ENCODE results near the gene CCDC154.
"Not testable (repeated sequence)": the region's sequence is repeated elsewhere in the genome, so short reads cannot be mapped to it uniquely, and the experiment has no call there.

The CCDC154 gene

DNA sequence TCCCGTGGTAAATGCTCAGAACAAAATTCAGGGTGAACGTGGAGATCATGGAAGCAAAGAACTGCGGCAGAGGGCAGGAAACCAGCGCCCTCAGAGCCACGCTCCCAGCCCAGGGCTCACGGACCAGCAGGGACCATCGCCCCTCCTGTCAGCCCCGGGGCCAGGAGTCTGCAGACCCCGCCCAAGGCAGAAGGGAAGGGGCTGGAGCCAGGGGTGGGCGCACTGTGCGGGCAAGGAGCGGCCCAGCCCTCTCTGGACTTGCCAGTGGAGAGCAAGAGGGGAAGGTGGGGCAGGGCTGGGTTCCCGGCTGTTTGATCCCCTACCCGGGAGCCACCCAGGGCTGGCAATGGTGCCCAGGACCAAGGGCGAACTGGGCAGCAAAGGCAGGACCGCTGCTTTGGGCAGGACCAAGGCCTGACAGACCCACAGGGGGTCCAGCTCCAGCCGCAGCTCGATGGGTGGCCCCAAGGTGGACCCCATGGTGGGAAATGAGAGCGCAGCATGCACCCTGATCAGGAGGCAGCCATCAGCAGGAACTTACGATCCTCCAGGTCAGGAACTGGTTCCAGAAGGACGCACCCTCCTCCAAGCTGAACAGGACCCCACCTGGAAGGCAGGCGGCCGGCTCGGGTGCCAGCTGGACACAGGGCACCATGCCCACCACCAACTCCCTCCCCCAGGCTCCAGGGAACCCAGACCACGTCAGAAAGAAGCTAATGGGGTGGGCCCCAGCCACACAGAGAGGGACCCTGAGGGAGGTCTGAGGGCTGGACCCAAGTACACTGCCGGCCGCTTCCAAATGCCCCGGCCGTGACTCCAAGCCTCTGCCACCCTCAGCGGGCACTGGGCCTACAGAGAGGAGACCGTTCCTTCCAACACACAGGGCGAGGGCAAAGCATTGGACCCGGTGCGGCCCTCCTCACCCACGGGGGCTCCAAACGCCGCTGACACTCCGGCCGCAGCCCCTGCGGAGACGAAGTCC lies 11.1 kb upstream of the CCDC154 start:
- no peak for DNase-seq

DNA sequence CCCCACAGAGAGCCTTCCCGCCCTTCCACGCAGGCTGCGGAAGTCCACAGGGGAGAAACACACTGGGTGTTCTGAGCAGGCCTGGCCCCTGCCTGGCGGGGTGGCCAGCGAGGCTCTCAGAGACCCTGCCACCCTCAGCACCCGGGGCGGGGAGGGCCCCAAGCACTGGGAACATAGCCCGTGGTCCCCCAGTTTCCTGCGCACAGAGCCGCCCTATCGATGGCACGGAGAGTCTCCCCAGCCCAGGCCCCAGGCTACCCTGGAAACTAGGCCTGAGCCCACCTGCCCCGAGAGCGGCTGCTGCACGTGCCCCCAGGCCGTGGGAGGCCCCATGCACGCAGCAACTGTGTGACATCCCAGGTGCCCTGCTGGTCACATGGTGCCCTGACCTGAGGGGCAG lies 10.2 kb upstream of the CCDC154 start:
- no peak for DNase-seq

DNA sequence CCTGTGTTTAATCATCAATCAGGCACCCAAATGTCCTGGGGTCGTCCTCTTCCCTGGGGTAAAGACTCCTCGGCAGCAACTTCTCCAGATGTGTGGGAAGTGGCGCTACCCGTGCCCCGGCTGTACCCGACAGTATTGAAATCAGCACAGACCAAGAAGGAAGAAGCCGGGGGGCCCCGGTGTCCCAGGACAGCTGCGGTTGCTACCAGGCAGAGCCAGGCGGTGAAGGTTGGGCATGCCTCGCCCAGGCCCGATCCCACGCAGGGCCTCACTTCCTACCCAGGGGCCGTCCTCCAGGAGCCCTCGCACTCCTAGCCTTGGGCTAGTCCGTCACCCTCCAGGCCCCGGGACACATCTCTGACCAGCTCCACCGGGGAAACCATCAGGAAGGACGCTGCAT lies 9.0 kb upstream of the CCDC154 start:
- DNase-seq = no peak

DNA sequence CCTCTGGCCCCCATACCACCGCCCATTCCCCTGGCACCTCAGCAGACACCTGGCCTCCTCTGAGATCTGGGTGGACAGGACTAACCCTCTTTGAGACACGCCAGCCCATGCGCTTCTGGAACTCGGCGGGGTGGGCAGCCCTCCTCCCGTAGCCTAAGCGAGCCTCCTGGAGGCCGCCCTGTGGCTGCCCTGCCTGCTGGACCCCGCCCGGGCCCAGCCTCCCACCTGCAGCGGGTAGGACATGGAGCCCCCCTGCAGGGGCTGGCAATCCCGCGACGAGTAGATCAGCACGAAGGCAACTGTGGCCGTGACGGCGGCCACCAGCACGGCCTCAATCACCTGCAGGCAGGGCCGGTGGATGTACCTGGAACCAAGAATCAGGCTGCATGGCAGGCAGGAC lies 8.2 kb upstream of the CCDC154 start:
- no peak for DNase-seq

DNA sequence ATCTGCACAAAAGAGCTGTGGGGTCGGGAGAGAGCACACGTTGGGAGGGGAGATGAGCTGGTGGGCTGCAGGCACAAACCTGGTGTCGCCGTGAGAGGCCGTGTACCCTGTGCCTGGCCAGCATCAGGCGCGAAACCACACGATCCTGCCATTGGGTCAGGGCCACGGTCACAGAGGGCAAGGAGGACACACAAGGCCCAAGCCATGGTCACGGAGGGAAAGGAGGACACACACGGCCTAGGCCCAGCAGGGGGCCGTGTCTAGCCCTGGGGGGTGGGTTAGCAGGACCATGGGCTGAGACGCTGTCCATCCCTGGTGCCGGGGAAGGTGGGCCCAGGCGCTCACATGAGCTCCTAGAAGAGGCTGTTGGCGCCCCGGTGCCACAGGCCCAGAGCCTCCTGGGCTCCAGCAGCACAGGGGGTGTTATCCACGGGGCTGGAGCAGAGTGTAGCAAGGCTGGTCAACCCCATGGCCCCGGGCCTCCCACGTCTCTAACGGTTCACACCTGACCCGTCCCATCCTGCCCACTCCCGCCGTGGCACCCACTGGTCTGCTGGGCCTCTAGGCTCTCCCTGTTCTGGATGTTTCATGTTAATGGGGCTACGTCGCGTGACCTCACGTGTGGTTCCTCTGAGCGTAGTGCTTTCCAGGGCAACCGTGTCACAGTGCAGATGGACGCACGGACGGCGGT lies 7.5 kb upstream of the CCDC154 start:
- DNase-seq = no peak

DNA sequence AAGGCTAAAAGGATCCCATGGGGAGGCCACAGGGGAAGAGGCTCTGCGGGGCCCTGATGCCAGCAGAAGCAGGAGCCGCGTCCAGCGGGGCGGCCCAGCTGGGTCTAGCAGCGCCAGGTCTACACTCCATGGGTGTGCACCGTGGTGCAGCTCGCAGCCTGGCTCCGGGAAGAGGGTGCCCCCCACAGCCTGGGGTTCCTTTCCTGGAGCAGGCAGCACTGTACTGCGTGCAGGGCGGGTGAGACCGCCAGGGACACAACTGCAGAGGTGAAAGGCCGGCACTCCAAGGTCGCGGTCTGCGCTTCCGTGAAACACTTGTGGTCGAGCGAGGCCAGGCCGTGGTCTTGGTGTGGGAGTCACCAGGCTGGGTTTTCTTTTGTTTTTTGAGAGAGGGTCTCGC lies 6.5 kb upstream of the CCDC154 start:
- DNase-seq = no peak

DNA sequence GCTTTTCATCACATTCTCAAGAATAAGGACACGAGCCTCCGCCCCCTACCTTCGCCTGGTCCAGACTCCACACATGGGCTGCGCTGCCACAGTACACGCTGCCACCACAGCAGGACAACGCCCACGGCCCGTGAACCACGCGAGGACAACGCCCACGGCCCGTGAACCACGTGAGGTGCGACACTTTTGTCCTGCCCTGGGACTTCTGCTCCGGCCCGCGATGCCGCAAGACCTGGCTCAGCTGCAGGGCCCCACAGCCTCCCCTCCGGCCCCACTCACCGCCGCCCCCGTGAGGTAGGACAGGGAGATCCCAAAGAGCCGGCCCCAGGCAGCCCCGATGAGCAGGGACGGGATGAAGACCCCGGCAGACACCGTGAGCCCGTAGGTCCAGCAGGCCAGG lies 5.9 kb upstream of the CCDC154 start:
- DNase-seq = no peak

DNA sequence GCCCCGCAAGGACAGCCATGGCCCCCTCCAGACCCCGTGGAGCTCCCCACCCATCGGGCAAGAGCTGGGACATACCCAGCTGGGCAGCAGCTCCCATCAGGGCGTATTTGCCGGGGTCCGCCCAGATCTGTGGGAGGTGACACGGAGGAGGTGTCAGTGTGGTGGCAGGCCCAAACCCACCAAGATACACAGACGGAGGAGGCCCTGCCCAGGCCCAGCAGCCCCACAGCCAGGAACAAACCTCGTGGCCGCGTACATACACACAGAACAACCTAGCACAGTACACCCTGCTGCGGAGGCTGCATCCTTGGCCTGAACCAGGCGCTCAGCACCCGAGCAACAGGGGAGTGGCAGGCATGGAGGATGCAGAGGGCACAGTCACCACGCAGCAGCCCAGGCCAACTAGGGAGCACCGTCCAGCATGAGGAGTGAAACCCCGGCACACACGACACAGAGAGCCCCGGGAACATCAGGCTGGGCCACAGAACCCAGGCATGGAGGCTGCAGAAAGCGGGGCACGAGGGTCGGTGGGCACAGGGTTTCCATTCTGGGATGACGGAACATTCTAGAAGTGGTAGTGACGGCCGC lies 4.9 kb upstream of the CCDC154 start:
- no peak for DNase-seq

DNA sequence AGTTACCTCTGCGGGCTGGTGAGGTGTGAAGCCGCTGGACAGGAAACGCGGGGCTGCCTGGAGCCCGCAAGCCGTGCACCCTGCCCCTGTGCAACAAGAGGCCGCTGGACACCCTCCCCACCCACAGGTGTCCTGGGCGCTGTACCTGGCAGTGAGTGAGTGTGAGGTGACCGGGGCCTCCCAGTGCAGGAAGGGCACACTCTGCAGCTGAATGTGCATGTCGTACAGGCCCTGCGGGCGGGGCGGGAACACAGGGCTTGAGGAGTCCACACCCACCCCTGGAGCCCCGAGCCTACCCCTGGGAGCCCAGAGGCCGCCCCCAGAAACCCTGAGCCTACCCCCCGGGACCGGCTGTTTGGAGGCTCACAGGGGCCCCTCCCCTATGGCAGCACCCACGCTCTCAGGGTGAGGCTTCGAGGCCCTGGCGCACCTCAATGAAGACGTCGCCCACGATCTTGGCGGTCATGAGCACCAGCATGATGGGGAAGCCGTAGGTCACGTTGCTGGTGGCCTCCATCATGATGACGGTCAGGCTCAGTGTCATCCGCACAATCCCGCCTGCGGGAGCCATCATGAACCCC lies 4.3 kb upstream of the CCDC154 start:
- no peak for DNase-seq

DNA sequence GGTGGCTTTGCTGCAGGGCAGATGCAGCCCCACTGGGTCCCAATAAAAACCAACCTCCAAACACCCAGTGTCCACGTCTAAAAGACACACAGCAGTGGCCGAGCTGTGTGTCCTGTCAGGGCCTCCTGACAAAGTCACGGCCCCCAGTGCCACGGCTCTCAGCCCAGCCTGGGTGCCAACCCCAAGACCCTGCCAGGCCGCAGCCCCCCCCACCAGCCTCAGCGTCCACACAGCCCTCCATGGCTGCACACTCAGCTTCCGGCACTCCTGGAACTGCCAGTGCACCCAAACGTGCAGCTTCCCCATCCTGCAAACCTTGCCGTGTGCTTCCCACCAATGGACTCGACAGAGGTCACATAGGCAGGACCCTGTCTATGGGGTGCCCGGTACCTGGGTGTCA lies 3.6 kb upstream of the CCDC154 start:
- DNase-seq = no peak

DNA sequence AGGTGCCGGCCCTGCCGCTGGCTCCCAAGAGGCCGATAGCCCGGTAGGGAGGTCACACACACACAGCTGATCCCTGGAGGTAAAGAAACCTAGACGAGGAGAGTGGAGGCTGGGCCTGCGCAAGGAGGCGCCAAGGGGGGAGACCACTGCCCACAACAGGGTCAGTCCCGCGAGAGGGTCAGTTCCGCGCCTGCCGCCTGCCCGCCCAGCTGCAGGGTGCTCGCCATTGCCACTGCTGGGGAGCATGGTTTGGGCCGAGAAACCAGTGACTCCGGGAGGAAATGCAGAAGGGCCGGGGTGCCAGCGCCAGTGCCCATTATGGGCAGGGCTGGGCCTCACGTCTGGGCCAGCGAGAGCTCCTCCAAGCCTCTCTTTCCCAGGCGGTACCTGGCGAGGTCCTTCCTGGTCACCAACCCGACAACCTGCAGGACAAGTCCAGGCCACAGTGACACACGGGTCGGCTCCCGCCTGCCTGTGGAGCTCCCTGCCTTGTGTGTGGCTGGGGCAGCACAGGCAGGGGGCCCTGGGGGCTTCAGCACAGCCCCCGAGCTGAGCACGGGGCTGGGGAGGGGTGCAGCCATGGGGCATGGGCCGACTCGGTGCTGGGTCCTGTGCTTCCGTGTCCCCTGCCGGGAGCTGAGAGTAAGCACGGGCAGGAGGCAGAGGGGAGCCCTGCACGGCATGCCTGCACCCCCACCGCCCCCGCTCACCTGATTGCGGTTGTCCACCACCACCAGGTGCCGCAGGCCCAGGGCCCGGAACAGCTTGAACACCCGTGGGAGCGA lies 2.1 kb upstream of the CCDC154 start:
- DNase-seq = no peak

DNA sequence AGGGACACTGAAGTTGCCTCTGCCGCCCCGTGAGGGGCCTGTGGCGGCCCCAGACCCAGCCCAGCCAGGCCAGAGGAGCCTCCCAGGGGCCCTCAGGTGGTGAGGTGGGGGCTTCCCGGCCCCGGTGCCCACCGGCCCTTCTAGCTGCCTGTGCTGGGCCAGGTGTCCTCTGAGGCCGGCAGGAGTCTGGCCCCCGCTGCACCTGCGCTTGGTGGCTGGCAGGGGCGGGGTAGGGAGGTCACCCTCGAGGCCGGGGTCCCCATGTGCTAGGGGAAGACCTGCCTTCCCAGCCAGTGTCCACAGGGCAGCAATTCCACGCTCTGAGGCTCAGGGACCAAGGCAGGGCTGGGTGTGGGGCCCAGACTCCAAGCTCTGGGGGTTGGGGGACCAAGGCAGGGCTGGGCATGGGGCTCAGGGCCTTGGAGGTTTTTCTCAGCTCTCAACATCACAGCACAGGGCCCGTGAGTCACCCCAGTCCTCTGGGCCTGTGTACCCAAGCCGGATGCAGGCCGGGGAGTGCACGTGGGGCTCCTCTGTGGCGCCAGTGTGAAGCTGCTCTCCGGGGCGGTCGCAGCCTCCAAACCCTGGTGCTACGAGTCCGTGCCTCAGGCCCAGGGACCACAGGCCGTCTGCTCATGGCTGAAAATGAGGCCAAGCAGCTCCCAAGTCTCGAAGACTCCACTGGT lies 1.3 kb upstream of the CCDC154 start:
- no peak for DNase-seq

DNA sequence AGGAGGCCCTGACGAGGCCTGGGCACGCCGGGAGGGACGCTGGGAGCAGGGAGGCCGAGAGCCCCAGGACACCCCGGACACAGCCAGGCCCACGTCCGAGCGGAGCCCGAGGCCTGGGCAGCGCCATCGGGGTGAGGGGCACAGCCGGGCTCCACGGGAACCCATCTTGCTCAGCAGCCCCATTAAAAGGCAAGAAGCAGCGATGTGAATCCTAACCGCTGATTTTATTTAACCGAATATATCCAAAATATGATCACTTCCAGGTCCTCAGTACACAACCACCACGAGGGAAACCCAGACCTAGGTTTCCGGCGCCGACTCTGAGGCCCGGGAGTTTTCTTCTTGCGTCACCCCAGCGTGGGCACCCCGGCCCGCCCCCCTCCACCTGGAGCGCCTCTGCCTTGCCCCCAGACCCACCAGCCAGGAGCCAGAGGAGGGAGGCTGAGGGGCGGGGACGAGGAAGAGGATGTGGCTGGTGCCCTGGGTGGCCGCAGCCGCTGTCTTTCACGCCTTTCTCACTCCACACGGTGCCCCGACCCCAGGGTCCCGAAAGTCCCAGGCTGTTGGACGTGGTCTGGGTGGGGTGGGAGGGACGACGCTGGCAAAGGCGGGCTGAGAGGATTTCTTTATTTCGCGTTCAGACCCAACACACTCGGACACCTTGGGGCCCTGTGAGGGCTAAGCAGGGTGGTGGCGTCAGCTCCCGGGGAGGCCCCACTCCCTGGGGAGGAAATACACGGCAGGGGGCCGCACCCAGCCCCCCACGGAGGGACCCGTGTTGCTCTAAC lies 568 bp upstream of the CCDC154 start:
- DNase-seq = no peak

DNA sequence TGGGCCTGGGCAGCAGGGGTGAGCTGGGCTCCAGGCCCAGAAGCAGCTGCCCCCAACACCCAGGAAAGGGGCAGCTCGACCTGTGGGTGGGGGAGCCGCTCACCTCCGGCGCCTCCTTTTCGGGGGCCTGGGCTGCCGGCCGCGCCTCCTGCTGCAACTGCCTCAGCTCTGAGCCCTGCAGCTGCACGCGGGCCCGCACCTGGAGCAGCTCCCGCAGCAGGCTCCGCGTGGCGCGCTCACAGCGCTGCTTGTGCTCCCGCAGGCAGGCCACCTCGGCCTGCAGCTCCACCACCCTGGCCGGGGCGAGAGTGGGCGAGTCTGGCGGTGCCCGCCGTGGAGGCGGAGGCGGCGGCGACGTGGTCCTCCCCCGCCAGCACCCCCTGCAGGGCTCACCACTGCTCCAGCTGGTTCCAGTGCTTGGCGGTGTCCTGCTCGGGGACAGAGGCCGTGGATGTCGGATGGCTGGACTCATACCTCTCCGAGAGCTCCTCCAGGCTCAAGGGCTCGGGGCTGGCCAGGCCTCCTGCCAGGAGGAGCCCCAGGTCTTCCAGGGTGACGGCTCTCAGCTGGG lies 868 bp downstream of the CCDC154 start:
- no peak for DNase-seq

DNA sequence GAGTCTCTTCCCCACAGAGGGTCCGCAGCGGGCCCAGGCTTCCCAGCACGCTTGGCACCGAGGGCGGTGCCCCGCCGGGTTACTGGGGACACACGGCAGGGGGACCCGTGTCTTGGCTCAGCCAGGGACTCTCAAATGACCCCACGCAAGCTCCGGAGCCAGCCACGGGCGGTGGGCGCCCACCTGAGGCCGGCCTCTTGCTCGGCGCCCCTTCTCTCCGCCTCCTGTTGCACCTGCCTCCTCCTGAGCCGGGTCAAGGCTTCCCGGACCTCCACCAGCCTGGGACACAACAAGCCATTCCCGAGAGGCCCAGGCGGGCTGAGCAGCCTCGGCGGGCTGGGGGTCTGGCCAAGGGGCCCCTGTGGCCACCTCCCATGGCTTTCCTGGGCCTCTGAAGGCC lies 1.7 kb downstream of the CCDC154 start:
- DNase-seq = no peak

DNA sequence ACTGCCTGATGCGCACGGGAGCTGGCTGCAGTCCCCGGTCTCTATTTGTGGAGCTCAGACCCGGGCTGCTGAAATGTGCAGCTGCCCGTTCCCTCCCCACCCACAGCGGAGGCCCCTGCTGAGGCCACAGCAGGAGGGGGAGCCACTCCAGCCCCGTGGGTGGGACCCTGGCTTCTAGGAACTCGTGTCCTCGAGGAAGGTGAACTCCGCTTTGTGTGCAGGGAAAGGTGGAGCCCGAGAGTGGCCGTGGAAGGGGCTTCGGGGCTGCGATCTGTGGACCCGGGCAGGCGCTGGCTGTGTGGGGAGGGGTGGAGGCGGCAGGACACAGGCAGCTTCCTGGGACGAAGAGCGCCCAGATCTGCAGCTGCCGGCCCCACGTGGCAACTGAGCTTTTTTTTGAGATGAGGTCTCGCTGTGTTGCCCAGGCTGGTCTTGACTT lies 2.9 kb downstream of the CCDC154 start:
- DNase-seq = no peak

DNA sequence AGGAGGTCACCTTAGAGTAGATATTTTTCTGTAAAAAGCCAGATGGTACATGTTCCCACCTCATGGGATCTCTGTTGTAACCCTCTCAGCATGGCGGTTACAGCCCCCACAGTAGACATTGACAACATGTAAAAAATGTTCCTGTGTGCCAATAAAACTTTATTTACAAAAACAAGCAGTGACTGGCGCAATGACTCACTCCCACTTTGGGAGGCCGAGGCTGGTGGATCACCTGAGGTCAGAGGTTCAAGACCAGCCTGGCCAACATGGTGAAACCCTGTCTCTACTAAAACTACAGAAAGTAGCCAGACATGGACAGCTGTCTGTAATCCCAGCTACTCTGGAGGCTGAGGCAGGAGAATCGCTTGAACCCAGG lies 4.7 kb downstream of the CCDC154 start:
- not testable (repeated sequence) for DNase-seq

DNA sequence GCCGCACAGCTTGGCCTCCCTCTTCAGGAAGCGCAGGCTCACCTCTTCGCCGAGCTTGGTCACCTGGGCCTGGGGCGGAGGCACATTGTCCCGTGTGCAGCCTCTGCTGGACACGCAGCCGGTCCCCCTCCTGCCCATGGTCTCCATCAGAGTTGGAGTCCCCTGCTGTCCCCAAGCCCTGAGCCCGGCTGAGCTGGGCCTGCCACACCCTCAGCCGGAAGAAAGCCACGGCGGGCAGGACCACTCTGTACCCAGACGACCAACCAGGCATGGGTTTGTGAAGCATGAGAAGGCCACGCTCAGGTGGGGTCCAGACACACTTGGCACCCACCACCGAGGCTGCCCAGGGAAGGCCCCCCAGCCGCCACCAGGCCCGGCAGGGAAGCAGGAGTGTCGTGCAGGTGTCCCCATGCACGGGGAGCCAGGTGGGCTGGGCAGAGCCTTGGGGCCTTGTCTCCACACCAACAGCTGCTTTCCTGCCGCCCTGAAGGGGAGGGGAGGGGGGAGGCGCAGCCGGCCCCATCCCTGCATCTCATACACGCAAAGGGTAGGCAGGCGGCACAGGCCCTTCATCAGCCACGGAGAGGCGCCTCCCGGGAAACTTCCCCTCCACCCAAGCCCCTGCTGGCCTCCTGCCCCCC lies 5.2 kb downstream of the CCDC154 start:
- no peak for DNase-seq

DNA sequence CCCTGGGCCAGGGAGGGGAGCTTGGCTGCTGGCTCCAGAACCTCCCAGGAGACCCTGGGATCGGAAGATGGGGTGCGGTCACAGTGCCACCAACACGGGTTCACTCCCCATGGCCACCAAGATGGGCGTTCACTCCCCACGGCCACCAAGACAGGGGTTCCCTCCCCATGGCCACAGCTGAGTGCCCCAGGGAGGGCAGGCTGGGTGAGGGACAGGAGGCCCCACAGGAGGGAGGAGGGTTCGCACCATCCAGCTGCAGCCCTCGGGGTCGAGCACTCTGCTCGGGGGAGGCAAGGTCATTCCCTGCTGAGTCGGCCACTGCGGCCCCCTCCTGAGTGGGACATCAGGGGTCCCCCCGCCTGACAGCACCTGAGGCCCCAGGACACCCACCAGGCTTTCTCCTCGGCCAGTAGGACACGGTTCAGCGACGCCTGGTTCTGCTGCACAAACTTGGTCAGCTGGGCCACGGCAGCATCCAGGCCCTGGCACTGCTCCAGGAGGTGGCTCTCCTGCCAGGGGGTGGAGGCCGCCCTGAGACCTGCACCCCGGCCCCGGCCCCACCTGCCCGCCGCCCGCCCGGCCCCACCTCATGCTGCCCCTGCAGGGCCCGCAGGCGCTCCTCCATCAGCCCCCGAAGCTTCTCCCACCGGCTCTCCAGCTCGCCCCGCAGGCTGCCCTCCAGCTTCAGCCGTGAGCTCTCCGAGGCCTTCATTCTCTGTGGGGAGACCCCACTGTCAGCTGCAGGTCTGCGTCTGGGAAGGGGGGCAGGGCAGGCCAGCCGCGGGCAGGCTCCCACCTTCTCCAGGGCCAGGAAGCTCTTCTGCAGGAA lies 5.9 kb downstream of the CCDC154 start:
- DNase-seq = no peak

All from MV-4-11 (cell line).